HEK293 (cell line): ENCODE measurements around the gene SLC15A4.

Source experiments
- CTCF ChIA-PET: fragments of 350-600 bp; formaldehyde crosslinking; extraction: SDS; loops from one replicate; lab custom pipeline; 2021; ENCODE audit warnings: antibody characterized with exemption; lab: Yijun Ruan, JAX
- POLR2A ChIA-PET: fragments of 300-600 bp; formaldehyde crosslinking; extraction: SDS; loops from one replicate; lab custom pipeline; 2020; ENCODE audit warnings: antibody characterized with exemption, inconsistent platforms; lab: Yijun Ruan, JAX
- H3K27ac ChIP-seq: fragments of 200-500 bp; sonication (Bioruptor generic); 2 replicates; pipeline ENCODE4 v1.5.1; 2014; ENCODE audit warnings: low read depth, low read length, control low read depth, inconsistent platforms; ENCODE audit errors: extremely low read depth
- H3K36me3 ChIP-seq, 2 experiments: fragments of 200-500 bp in 1 of 2; sonication (Bioruptor generic) in 1 of 2; 1 replicate in 1 of 2; 2 replicates in 1 of 2; pipeline ENCODE4 v1.5.1; 2014 to 2017; ENCODE audit warnings: inconsistent platforms in 2 of 2, low read length in 2 of 2; ENCODE audit not compliant: control insufficient read depth in 2 of 2, insufficient read depth in 1 of 2
- H3K4me1 ChIP-seq: fragments of 200-500 bp; sonication (Bioruptor generic); 2 replicates; pipeline ENCODE4 v1.5.1; 2014; ENCODE audit warnings: mild to moderate bottlenecking, low read length, inconsistent platforms; ENCODE audit not compliant: control insufficient read depth, insufficient read depth
- H3K4me3 ChIP-seq: 2 replicates; pipeline ENCODE4 v1.5.1; 2011; ENCODE audit warnings: low read depth, mild to moderate bottlenecking, control low read depth, low read length, moderate library complexity
- H3K9me3 ChIP-seq: fragments of 200-500 bp; sonication (Bioruptor generic); 2 replicates; pipeline ENCODE4 v1.5.1; 2014; ENCODE audit warnings: low read depth, low read length, inconsistent platforms; ENCODE audit not compliant: control insufficient read depth, insufficient read depth
- BCL11B ChIP-seq: fragments of 450-650 bp; formaldehyde crosslinking; IDR thresholded peaks from 2 replicates; pipeline ENCODE4 v1.5.1; 2016; ENCODE audit warnings: low read depth, missing biosample characterization, missing genetic modification characterization
- GLIS2 ChIP-seq: fragments of 450-650 bp; formaldehyde crosslinking; IDR thresholded peaks from 2 replicates; pipeline ENCODE4 v1.5.1; 2016; ENCODE audit warnings: missing biosample characterization, missing genetic modification characterization
- MEIS1 ChIP-seq: sonication (generic); formaldehyde crosslinking; IDR thresholded peaks from 2 replicates; pipeline ENCODE4 v1.8.1; 2022; ENCODE audit warnings: missing genetic modification reagents, mild to moderate bottlenecking, borderline replicate concordance
- MZF1 ChIP-seq: fragments of 450-650 bp; formaldehyde crosslinking; IDR thresholded peaks from 2 replicates; pipeline ENCODE4 v1.5.1; 2017; ENCODE audit warnings: missing biosample characterization, missing genetic modification characterization, borderline replicate concordance
- OVOL3 ChIP-seq: fragments of 450-650 bp; formaldehyde crosslinking; IDR thresholded peaks from 2 replicates; pipeline ENCODE4 v1.5.1; 2016; ENCODE audit warnings: missing biosample characterization, missing genetic modification characterization
- REST ChIP-seq: fragments of 450-650 bp; formaldehyde crosslinking; IDR thresholded peaks from 2 replicates; pipeline ENCODE4 v1.5.1; 2016; ENCODE audit warnings: missing biosample characterization, missing genetic modification characterization
- SCRT2 ChIP-seq: fragments of 450-650 bp; formaldehyde crosslinking; IDR thresholded peaks from 2 replicates; pipeline ENCODE4 v1.5.1; 2016; ENCODE audit warnings: missing biosample characterization, missing genetic modification characterization
- ZBTB1 ChIP-seq: fragments of 450-650 bp; formaldehyde crosslinking; IDR thresholded peaks from 2 replicates; pipeline ENCODE4 v1.5.1; 2016; ENCODE audit warnings: missing biosample characterization, missing genetic modification characterization
- ZBTB20 ChIP-seq: fragments of 450-650 bp; formaldehyde crosslinking; IDR thresholded peaks from 2 replicates; pipeline ENCODE4 v1.5.1; 2016; ENCODE audit warnings: missing biosample characterization, missing genetic modification characterization
- ZFHX2 ChIP-seq: fragments of 450-650 bp; formaldehyde crosslinking; conservative IDR thresholded peaks from 2 replicates; pipeline ENCODE4 v1.5.1; 2016; ENCODE audit warnings: missing biosample characterization, missing genetic modification characterization
- ZNF132 ChIP-seq: fragments of 450-650 bp; formaldehyde crosslinking; IDR thresholded peaks from 2 replicates; pipeline ENCODE4 v1.5.1; 2017; ENCODE audit warnings: missing biosample characterization, missing genetic modification characterization, borderline replicate concordance
- ZNF184 ChIP-seq: fragments of 450-650 bp; IDR thresholded peaks from 2 replicates; pipeline ENCODE4 v1.5.1; 2018; ENCODE audit warnings: missing biosample characterization, mild to moderate bottlenecking, missing genetic modification characterization
- ZNF223 ChIP-seq: fragments of 450-650 bp; formaldehyde crosslinking; IDR thresholded peaks from 2 replicates; pipeline ENCODE4 v1.5.1; 2016; ENCODE audit warnings: missing biosample characterization, missing genetic modification characterization
- ZNF248 ChIP-seq: fragments of 450-650 bp; formaldehyde crosslinking; IDR thresholded peaks from 2 replicates; pipeline ENCODE4 v1.5.1; 2017; ENCODE audit warnings: missing biosample characterization, missing genetic modification characterization
- ZNF302 ChIP-seq: fragments of 450-650 bp; formaldehyde crosslinking; IDR thresholded peaks from 2 replicates; pipeline ENCODE4 v1.5.1; 2016; ENCODE audit warnings: missing biosample characterization, missing genetic modification characterization, low read depth
- ZNF335 ChIP-seq: fragments of 450-650 bp; formaldehyde crosslinking; conservative IDR thresholded peaks from 2 replicates; pipeline ENCODE4 v1.5.1; 2016; ENCODE audit warnings: missing biosample characterization, missing genetic modification characterization
- ZNF350 ChIP-seq: fragments of 450-650 bp; formaldehyde crosslinking; IDR thresholded peaks from 2 replicates; pipeline ENCODE4 v1.5.0; 2017; ENCODE audit warnings: missing biosample characterization, mild to moderate bottlenecking, missing genetic modification characterization
- ZNF544 ChIP-seq: fragments of 450-650 bp; formaldehyde crosslinking; IDR thresholded peaks from 2 replicates; pipeline ENCODE4 v1.5.0; 2017; ENCODE audit warnings: missing biosample characterization, missing genetic modification characterization
- ZNF629 ChIP-seq: fragments of 450-650 bp; formaldehyde crosslinking; IDR thresholded peaks from 2 replicates; pipeline ENCODE4 v1.5.1; 2017; ENCODE audit warnings: missing biosample characterization, missing genetic modification characterization
- ZNF707 ChIP-seq: fragments of 450-650 bp; formaldehyde crosslinking; IDR thresholded peaks from 2 replicates; pipeline ENCODE4 v1.5.1; 2016; ENCODE audit warnings: missing biosample characterization, missing genetic modification characterization
- ZNF776 ChIP-seq: fragments of 450-650 bp; formaldehyde crosslinking; IDR thresholded peaks from 2 replicates; pipeline ENCODE4 v1.5.0; 2017; ENCODE audit warnings: missing biosample characterization, missing genetic modification characterization, borderline replicate concordance
- ZNF830 ChIP-seq: fragments of 450-650 bp; IDR thresholded peaks from 2 replicates; pipeline ENCODE4 v1.5.0; 2018; ENCODE audit warnings: missing biosample characterization, missing genetic modification characterization, low read depth, mild to moderate bottlenecking, moderate library complexity
- ZSCAN18 ChIP-seq: fragments of 450-650 bp; formaldehyde crosslinking; IDR thresholded peaks from 2 replicates; pipeline ENCODE4 v1.5.1; 2016; ENCODE audit warnings: missing biosample characterization, missing genetic modification characterization

The SLC15A4 gene

GRCh38 chr12:128853600-128854197 lies 29.9 kb upstream of the SLC15A4 start:
- ChIA-PET CTCF (no interaction called here), POLR2A (no interaction called here)
- no peaks in the 10 kb centered on the region for H3K4me1 ChIP-seq
- H3K4me3 ChIP-seq = no peak overlapping the region
- no peak overlapping the region for H3K27ac ChIP-seq
- TF ChIP-seq MZF1 (tag by site-specific recombination) (no peak), ZNF248 (no peak), ZSCAN18 (tag by site-specific recombination) (no peak), BCL11B (no peak), ZNF707 (tag by site-specific recombination) (no peak), ZNF335 (tag by site-specific recombination) (no peak), ZNF184 (no peak), ZNF830 (no peak), ZFHX2 (no peak), ZNF544 (tag by site-specific recombination) (no peak), ZNF629 (tag by site-specific recombination) (no peak), ZBTB20 (tag by site-specific recombination) (no peak), ZNF302 (no peak)
- H3K36me3 ChIP-seq = no peaks in the 10 kb centered on the region
- H3K9me3 ChIP-seq = no peaks in the 10 kb centered on the region

GRCh38 chr12:128852885-128853599 lies 29.3 kb upstream of the SLC15A4 start, which contains the start of gene GLT1D1:
Gene GLT1D1 (plus strand): TSS chr12:128853478. CDS start chr12:128853582, 104 bp downstream.
- Histone ChIP-seq H3K36me3 (no peaks in the 10 kb centered on the region), H3K4me1 (no peaks in the 10 kb centered on the region), H3K27ac (no peak within 1 kb of the TSS), H3K9me3 (no peaks in the 10 kb centered on the region), H3K4me3 (no peak within 1 kb of the TSS)
- ChIA-PET CTCF (no interaction called here), POLR2A (no interaction called here)
- TF ChIP-seq MEIS1 (no peak), ZNF350 (tag by site-specific recombination) (no peak), ZBTB1 (tag by site-specific recombination) (no peak), ZNF776 (tag by site-specific recombination) (no peak), SCRT2 (tag by site-specific recombination) (no peak), GLIS2 (tag by site-specific recombination) (no peak), REST (tag by site-specific recombination) (no peak), OVOL3 (tag by site-specific recombination) (no peak), ZNF132 (tag by site-specific recombination) (no peak), ZNF223 (tag by site-specific recombination) (no peak)
